Breast epithelium (tissue), 3 donors: ENCODE data around the gene CCDC87.

Source experiments
- CTCF ChIP-seq, 3 donors: fragments of 450-650 bp; IDR thresholded peaks; one replicate each; pipeline ENCODE4 v1.5.1; 2016 to 2017; ENCODE audit warnings: antibody characterized with exemption in 3 of 3, mild to moderate bottlenecking in 3 of 3, moderate library complexity in 3 of 3
- POLR2A ChIP-seq: fragments of 450-650 bp; IDR thresholded peaks from one replicate; pipeline ENCODE4 v1.6.1; 2016; ENCODE audit warnings: antibody characterized with exemption, mild to moderate bottlenecking, moderate library complexity
- POLR2AphosphoS5 ChIP-seq, 3 donors: sonication (generic); formaldehyde crosslinking; IDR thresholded peaks; one replicate each; pipeline ENCODE4 v1.6.1; 2017; ENCODE audit warnings: antibody characterized with exemption in 3 of 3

DNA sequence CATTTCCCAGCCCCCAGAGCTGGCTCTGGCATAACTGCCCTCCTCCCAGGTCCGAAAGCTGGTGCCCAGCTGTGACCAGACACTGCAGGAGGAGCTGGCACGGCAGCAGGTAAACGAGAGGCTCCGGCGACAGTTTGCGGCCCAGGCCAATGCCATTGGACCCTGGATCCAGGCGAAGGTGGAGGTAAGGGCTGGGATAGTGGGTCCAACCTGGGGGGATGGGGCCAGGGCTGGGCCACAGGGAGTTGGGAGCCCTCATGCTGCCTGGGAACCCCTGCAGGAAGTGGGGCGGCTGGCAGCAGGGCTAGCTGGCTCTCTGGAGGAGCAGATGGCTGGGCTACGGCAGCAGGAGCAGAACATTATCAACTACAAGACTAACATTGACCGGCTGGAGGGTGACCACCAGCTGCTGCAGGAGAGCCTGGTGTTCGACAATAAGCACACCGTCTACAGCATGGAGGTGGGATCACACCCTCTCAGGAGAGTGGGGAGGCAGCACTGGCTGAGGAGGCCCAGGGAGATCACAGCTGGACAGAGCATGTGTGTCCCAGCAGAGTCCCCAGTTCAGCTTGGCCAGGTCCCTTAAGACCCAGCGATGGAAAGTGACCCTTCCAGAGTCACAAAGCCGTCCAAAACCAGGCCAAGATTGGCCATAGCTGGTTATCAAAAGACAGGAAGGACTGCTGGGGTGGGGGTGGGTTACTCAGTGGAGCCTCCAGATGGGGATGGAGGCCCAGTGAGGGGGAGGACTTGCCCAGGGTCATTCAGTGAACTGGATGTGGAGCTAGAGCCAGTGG is 31.5 kb downstream of the CCDC87 start:
- no peak for TF ChIP-seq POLR2A
- TF ChIP-seq CTCF (IDR thresholded peaks at IDR 0.05) = no peak
- no peak for TF ChIP-seq POLR2AphosphoS5 (IDR thresholded peaks at IDR 0.05)
